HepG2 (cell line): ENCODE measurements around the gene HDAC3. TPM values are rescaled to one million over a fixed set of nuclear protein-coding genes. Genes with fewer than 3 reads are reported as not detected.

Source experiments
- CCDC6 ChIP-seq: sonication (generic); formaldehyde crosslinking; IDR thresholded peaks from 2 replicates; pipeline ENCODE4 v1.8.1; 2022; ENCODE audit warnings: mild to moderate bottlenecking, missing genetic modification reagents, moderate library complexity
- CREB1 ChIP-seq, 2 experiments: fragments of 450-650 bp in 1 of 2; IDR thresholded peaks; 2 replicates each; pipeline ENCODE4 v1.6.1; 2016 to 2017; ENCODE audit warnings: control low read depth in 1 of 2, mild to moderate bottlenecking in 1 of 2, missing compliant biosample characterization in 1 of 2, missing genetic modification characterization in 1 of 2
- FOSL1 ChIP-seq: sonication (generic); formaldehyde crosslinking; IDR thresholded peaks from 2 replicates; pipeline ENCODE4 v1.9.0; 2021; ENCODE audit warnings: missing genetic modification reagents, borderline replicate concordance
- GPN1 ChIP-seq: sonication (generic); formaldehyde crosslinking; IDR thresholded peaks from 2 replicates; pipeline ENCODE4 v1.5.1; 2020; ENCODE audit warnings: missing genetic modification reagents, borderline replicate concordance
- GTF3A ChIP-seq: sonication (generic); formaldehyde crosslinking; conservative IDR thresholded peaks from 2 replicates; pipeline ENCODE4 v1.4.0; 2020; ENCODE audit warnings: mild to moderate bottlenecking, missing genetic modification reagents
- JUND ChIP-seq: sonication (generic); formaldehyde crosslinking; IDR thresholded peaks from 2 replicates; pipeline ENCODE4 v1.8.0; 2022; ENCODE audit warnings: mild to moderate bottlenecking, missing genetic modification reagents
- KDM3A ChIP-seq: IDR thresholded peaks from 2 replicates; pipeline ENCODE4 v1.6.1; 2018; ENCODE audit warnings: low read depth, missing compliant biosample characterization
- PAF1 ChIP-seq: IDR thresholded peaks from 2 replicates; pipeline ENCODE4 v1.6.1; 2016; ENCODE audit warnings: missing genetic modification reagents, missing compliant biosample characterization
- PHF8 ChIP-seq: sonication (generic); formaldehyde crosslinking; IDR thresholded peaks from 2 replicates; pipeline ENCODE4 v1.5.0; 2020; ENCODE audit warnings: missing genetic modification reagents
- PITX1 ChIP-seq: sonication (generic); formaldehyde crosslinking; IDR thresholded peaks from 2 replicates; pipeline ENCODE4 v1.5.1; 2020; ENCODE audit warnings: mild to moderate bottlenecking, missing genetic modification reagents
- POLR2AphosphoS5 ChIP-seq: IDR thresholded peaks from 2 replicates; pipeline ENCODE4 v1.6.1; 2012; ENCODE audit warnings: low read depth, low read length
- PTBP1 ChIP-seq: fragments of 200-400 bp; formaldehyde crosslinking; IDR thresholded peaks from 2 replicates; pipeline ENCODE4 v1.6.1; 2018; ENCODE audit warnings: low read length, low read depth; ENCODE audit not compliant: poor library complexity, severe bottlenecking
- RFX1 ChIP-seq: fragments of 450-650 bp; IDR thresholded peaks from 2 replicates; pipeline ENCODE4 v1.6.1; 2017
- SKIL ChIP-seq: sonication (generic); formaldehyde crosslinking; IDR thresholded peaks from 2 replicates; pipeline ENCODE4 v1.8.0; 2022; ENCODE audit warnings: missing genetic modification reagents, mild to moderate bottlenecking, moderate library complexity, borderline replicate concordance
- SUZ12 ChIP-seq: fragments of 150-350 bp; IDR thresholded peaks from 2 replicates; pipeline ENCODE4 v1.6.1; 2014; ENCODE audit warnings: low read depth, low read length
- TAF1 ChIP-seq: sonication (generic); formaldehyde crosslinking; IDR thresholded peaks from 2 replicates; pipeline ENCODE4 v1.4.0; 2020; ENCODE audit warnings: missing genetic modification reagents
- THAP11 ChIP-seq: IDR thresholded peaks from 2 replicates; pipeline ENCODE4 v1.6.1; 2016; ENCODE audit warnings: missing biosample characterization, missing genetic modification reagents
- ZBTB3 ChIP-seq: sonication (generic); formaldehyde crosslinking; IDR thresholded peaks from 2 replicates; pipeline ENCODE4 v1.4.0; 2020; ENCODE audit warnings: low read depth, mild to moderate bottlenecking, moderate library complexity, missing genetic modification reagents, borderline replicate concordance
- ZFY ChIP-seq: sonication (generic); formaldehyde crosslinking; IDR thresholded peaks from 2 replicates; pipeline ENCODE4 v1.4.0; 2020; ENCODE audit warnings: missing genetic modification reagents
- ZNF143 ChIP-seq: sonication (generic); formaldehyde crosslinking; IDR thresholded peaks from 2 replicates; pipeline ENCODE4 v1.4.0; 2020; ENCODE audit warnings: missing genetic modification reagents
- ZNF263 ChIP-seq: sonication (generic); formaldehyde crosslinking; IDR thresholded peaks from 2 replicates; pipeline ENCODE4 v1.4.0; 2020; ENCODE audit warnings: missing genetic modification reagents
- ZNF3 ChIP-seq: IDR thresholded peaks from 2 replicates; pipeline ENCODE4 v1.7.0; 2017; ENCODE audit warnings: inconsistent platforms
- ZNF30 ChIP-seq: sonication (generic); formaldehyde crosslinking; IDR thresholded peaks from 2 replicates; pipeline ENCODE4 v1.5.0; 2020; ENCODE audit warnings: mild to moderate bottlenecking, missing genetic modification reagents
- ZNF329 ChIP-seq: sonication (generic); formaldehyde crosslinking; IDR thresholded peaks from 2 replicates; pipeline ENCODE4 v1.9.0; 2021; ENCODE audit warnings: low read depth, mild to moderate bottlenecking, missing genetic modification reagents
- ZNF549 ChIP-seq: sonication (generic); formaldehyde crosslinking; IDR thresholded peaks from 2 replicates; pipeline ENCODE4 v1.5.0; 2020; ENCODE audit warnings: missing genetic modification reagents
- ZNF616 ChIP-seq: sonication (generic); formaldehyde crosslinking; IDR thresholded peaks from 2 replicates; pipeline ENCODE4 v1.5.0; 2020; ENCODE audit warnings: low read depth, mild to moderate bottlenecking, missing genetic modification reagents
- ZNF704 ChIP-seq: sonication (generic); formaldehyde crosslinking; IDR thresholded peaks from 2 replicates; pipeline ENCODE4 v1.8.1; 2023; ENCODE audit warnings: mild to moderate bottlenecking, inconsistent platforms, moderate library complexity, missing genetic modification reagents, borderline replicate concordance
- ZNF790 ChIP-seq: sonication (generic); formaldehyde crosslinking; IDR thresholded peaks from 2 replicates; pipeline ENCODE4 v1.8.0; 2022; ENCODE audit warnings: missing genetic modification reagents, mild to moderate bottlenecking, borderline replicate concordance
- ZNF83 ChIP-seq: sonication (generic); formaldehyde crosslinking; IDR thresholded peaks from 2 replicates; pipeline ENCODE4 v1.4.0; 2020; ENCODE audit warnings: missing genetic modification reagents, mild to moderate bottlenecking, borderline replicate concordance
- polyA plus RNA-seq, 8 experiments: library from polyadenylated mRNA; depleted of rRNA in 3 of 8; stranded (reverse) in 7 of 8; unstranded in 1 of 8; fragments of >200 nt; fragmentation: Illumina TruSeq in 4 of 8; extraction: Trizol in 4 of 8; gene quantifications; 2 replicates each; pipeline versions ENCODE4 v1.2.1 to v1.2.3, GENCODE V29; 2011 to 2016; ENCODE audit warnings: low read depth in 4 of 8, missing spikeins in 1 of 8, mixed read lengths in 1 of 8; ENCODE audit not compliant: insufficient read depth in 1 of 8
- total RNA-seq, 5 experiments: library from RNA; depleted of rRNA; stranded (reverse); fragments of >200 nt; fragmentation: Illumina TruSeq; extraction: Trizol; gene quantifications; 2 replicates each; pipeline ENCODE4 v1.2.3, GENCODE V29; 2016; ENCODE audit warnings: low read depth in 1 of 5

HDAC3 gene
- total and polyA plus RNA-seq, 2 of the 13 experiments (the other 11 are each of a cell fraction or from before 2014, with no cell fraction given) = 84.0 to 94.1 TPM

- TF ChIP-seq THAP11 (CRISPR knock-in tag) = peak; percentile 53; the same call in 1 of the 2 replicates
- no peak for TF ChIP-seq ZNF30 (CRISPR knock-in tag)
- no peak for TF ChIP-seq PTBP1
- TF ChIP-seq PAF1 (CRISPR knock-in tag) = no peak
- no peak for TF ChIP-seq FOSL1 (CRISPR knock-in tag)
- TF ChIP-seq JUND = 0 out of 2 replicates have a peak, but pooled peaks have one; percentile 29
- no peak for TF ChIP-seq GPN1 (CRISPR knock-in tag)
- TF ChIP-seq SUZ12 = no peak
- TF ChIP-seq PITX1 (CRISPR knock-in tag) = no peak
- TF ChIP-seq ZNF263 (CRISPR knock-in tag) = peak; percentile 28; the same call in 1 of the 2 replicates
- no peak; the same call in 1 of the 2 replicates for TF ChIP-seq ZNF616 (CRISPR knock-in tag)
- TF ChIP-seq ZNF143 (CRISPR knock-in tag) = no peak
- TF ChIP-seq ZNF83 (CRISPR knock-in tag) = no peak
- no peak for TF ChIP-seq ZBTB3
- TF ChIP-seq ZFY (CRISPR knock-in tag) = peak; percentile 93
- no peak for TF ChIP-seq SKIL (CRISPR knock-in tag)
- no peak for TF ChIP-seq ZNF790 (CRISPR knock-in tag)
- TF ChIP-seq TAF1 (CRISPR knock-in tag) = peak; percentile 46; the same call in 1 of the 2 replicates
- TF ChIP-seq ZNF704 (CRISPR knock-in tag) = 0 out of 2 replicates have a peak, but pooled peaks have one; percentile 30
- no peak for TF ChIP-seq ZNF3 (CRISPR knock-in tag)
- TF ChIP-seq KDM3A (CRISPR knock-in tag) = no peak
- TF ChIP-seq GTF3A = 0 out of 2 replicates have a peak, but pooled peaks have one; percentile 58
- no peak for TF ChIP-seq ZNF549 (CRISPR knock-in tag)
- TF ChIP-seq POLR2AphosphoS5 = peak; percentile 77
- TF ChIP-seq RFX1 = no peak
- TF ChIP-seq PHF8 (CRISPR knock-in tag) = peak; percentile 76
- no peak; the same call in 1 of the 2 replicates for TF ChIP-seq CREB1 (IDR thresholded peaks at IDR 0.05)
- TF ChIP-seq CREB1 (CRISPR knock-in tag; IDR thresholded peaks at IDR 0.05) = no peak
- TF ChIP-seq ZNF329 (CRISPR knock-in tag) = no peak
- peak; percentile 73; the same call in 1 of the 2 replicates for TF ChIP-seq CCDC6 (CRISPR knock-in tag)
Observed at GRCh38 chr5:141636413-141637122, at the start of gene HDAC3, which contains the start of gene RELL2 (continued).
